HUES48 (cell line): ENCODE measurements around the gene CZIB.
A peak's percentile ranks its signal among the peaks of the same experiment; 100 is the strongest.

Experiments
- H3K27ac ChIP-seq: one replicate; pipeline ENCODE4 v1.7.0; 2013; ENCODE audit warnings: low read depth, low read length, inconsistent platforms
- H3K27me3 ChIP-seq: 2 replicates; pipeline ENCODE4 v1.6.1; 2013; ENCODE audit warnings: mild to moderate bottlenecking, low read length; ENCODE audit not compliant: control insufficient read depth, insufficient read depth
- H3K36me3 ChIP-seq: 2 replicates; pipeline ENCODE4 v1.6.1; 2013; ENCODE audit warnings: low read length; ENCODE audit not compliant: control insufficient read depth, insufficient read depth
- H3K4me1 ChIP-seq: 2 replicates; pipeline ENCODE4 v1.6.1; 2013; ENCODE audit warnings: mild to moderate bottlenecking, low read length; ENCODE audit not compliant: control insufficient read depth, insufficient read depth
- H3K4me3 ChIP-seq: 2 replicates; pipeline ENCODE4 v1.5.1; 2013; ENCODE audit warnings: mild to moderate bottlenecking, low read depth, low read length
- H3K9ac ChIP-seq: 2 replicates; pipeline ENCODE4 v1.6.1; 2013; ENCODE audit warnings: mild to moderate bottlenecking, low read depth, low read length, moderate library complexity
- H3K9me3 ChIP-seq: 2 replicates; pipeline ENCODE4 v1.6.1; 2013; ENCODE audit warnings: low read length; ENCODE audit not compliant: control insufficient read depth, insufficient read depth

CZIB gene

GRCh38 chr1:53203466-53203865, 17.0 kb downstream of the CZIB start:
- no peaks in the 10 kb centered on the region for H3K4me1 ChIP-seq
- no peak overlapping the region for H3K9ac ChIP-seq
- no peaks in the 10 kb centered on the region for H3K27me3 ChIP-seq
- H3K4me3 ChIP-seq = no peak overlapping the region
- no peak overlapping the region for H3K27ac ChIP-seq
- H3K9me3 ChIP-seq = peaks cover 22% of the 10 kb centered on the region
- peaks cover 69% of the 10 kb centered on the region for H3K36me3 ChIP-seq

- Histone ChIP-seq H3K9ac (no peak overlapping the region), H3K9me3 (no peaks in the 10 kb centered on the region), H3K4me1 (peaks cover 16% of the 10 kb centered on the region), H3K36me3 (peaks cover 32% of the 10 kb centered on the region), H3K4me3 (no peak overlapping the region), H3K27ac (no peak overlapping the region), H3K27me3 (peaks cover 11% of the 10 kb centered on the region)
Measured at GRCh38 chr1:53198241-53198651, 22.2 kb downstream of the CZIB start.

GRCh38 chr1:53197291-53198200, 22.9 kb downstream of the CZIB start:
- Histone ChIP-seq H3K9ac (peak overlapping the region; percentile 69), H3K36me3 (peaks cover 25% of the 10 kb centered on the region), H3K4me1 (peaks cover 16% of the 10 kb centered on the region), H3K9me3 (no peaks in the 10 kb centered on the region), H3K27me3 (peaks cover 11% of the 10 kb centered on the region), H3K27ac (peak overlapping the region; percentile 89), H3K4me3 (peak overlapping the region; percentile 81)

- H3K36me3 ChIP-seq = peaks cover 16% of the 10 kb centered on the region; the same call in 1 of the 2 replicates
- H3K4me1 ChIP-seq = peaks cover 16% of the 10 kb centered on the region
- H3K27ac ChIP-seq = peak within 1 kb of the TSS; percentile 89
- no peaks in the 10 kb centered on the region for H3K9me3 ChIP-seq
- H3K4me3 ChIP-seq = peak within 1 kb of the TSS; percentile 81
- peaks cover 11% of the 10 kb centered on the region for H3K27me3 ChIP-seq
- H3K9ac ChIP-seq = peak within 1 kb of the TSS; percentile 69
Measured at GRCh38 chr1:53196485-53197290, 23.7 kb downstream of the CZIB start, which contains the start of gene CPT2. TSS of gene CPT2 (plus strand) at chr1:53196824. CDS start at chr1:53196944, 120 bp downstream.

- Histone ChIP-seq H3K4me1 (peaks cover 16% of the 10 kb centered on the region), H3K27me3 (peaks cover 11% of the 10 kb centered on the region), H3K9ac (no peak overlapping the region), H3K9me3 (no peaks in the 10 kb centered on the region), H3K27ac (peak overlapping the region; percentile 26), H3K36me3 (peaks cover 10% of the 10 kb centered on the region; the same call in 1 of the 2 replicates), H3K4me3 (peak overlapping the region; percentile 81)
Measured at GRCh38 chr1:53196017-53196484, 24.4 kb downstream of the CZIB start.

GRCh38 chr1:53195246-53196016, 25.0 kb downstream of the CZIB start:
- no peak overlapping the region for H3K27ac ChIP-seq
- peaks cover 16% of the 10 kb centered on the region for H3K4me1 ChIP-seq
- no peak overlapping the region for H3K4me3 ChIP-seq
- no peak overlapping the region for H3K9ac ChIP-seq
- H3K9me3 ChIP-seq = no peaks in the 10 kb centered on the region
- peaks cover 11% of the 10 kb centered on the region for H3K27me3 ChIP-seq
- 0 out of 2 replicates have a peak, but pooled peaks cover 5% of the 10 kb centered on the region for H3K36me3 ChIP-seq

- H3K9me3 ChIP-seq = no peaks in the 10 kb centered on the region
- no peak overlapping the region for H3K4me3 ChIP-seq
- peaks cover 4% of the 10 kb centered on the region; the same call in 1 of the 2 replicates for H3K4me1 ChIP-seq
- no peak overlapping the region for H3K9ac ChIP-seq
- peaks cover 3% of the 10 kb centered on the region; the same call in 1 of the 2 replicates for H3K27me3 ChIP-seq
- no peak overlapping the region for H3K27ac ChIP-seq
- H3K36me3 ChIP-seq = no peaks in the 10 kb centered on the region
Measured at GRCh38 chr1:53190210-53190611, 30.2 kb downstream of the CZIB start.

GRCh38 chr1:53189061-53189460, 31.4 kb downstream of the CZIB start:
- Histone ChIP-seq H3K9me3 (no peaks in the 10 kb centered on the region), H3K36me3 (no peaks in the 10 kb centered on the region), H3K9ac (no peak overlapping the region), H3K4me1 (peaks cover 4% of the 10 kb centered on the region; the same call in 1 of the 2 replicates), H3K27ac (no peak overlapping the region), H3K4me3 (no peak overlapping the region), H3K27me3 (peaks cover 3% of the 10 kb centered on the region; the same call in 1 of the 2 replicates)

GRCh38 chr1:53188099-53188498, 32.3 kb downstream of the CZIB start:
- no peak overlapping the region for H3K4me3 ChIP-seq
- no peak overlapping the region for H3K27ac ChIP-seq
- peaks cover 3% of the 10 kb centered on the region; the same call in 1 of the 2 replicates for H3K27me3 ChIP-seq
- H3K4me1 ChIP-seq = peaks cover 4% of the 10 kb centered on the region; the same call in 1 of the 2 replicates
- no peak overlapping the region for H3K9ac ChIP-seq
- H3K36me3 ChIP-seq = no peaks in the 10 kb centered on the region
- H3K9me3 ChIP-seq = no peaks in the 10 kb centered on the region

- Histone ChIP-seq H3K36me3 (no peaks in the 10 kb centered on the region), H3K9ac (no peak overlapping the region), H3K4me3 (no peak overlapping the region), H3K9me3 (no peaks in the 10 kb centered on the region), H3K4me1 (peaks cover 4% of the 10 kb centered on the region; the same call in 1 of the 2 replicates), H3K27me3 (peaks cover 3% of the 10 kb centered on the region; the same call in 1 of the 2 replicates), H3K27ac (no peak overlapping the region)
Measured at GRCh38 chr1:53187401-53187800, 33.0 kb downstream of the CZIB start.
